DMS53 treated with DMSO at 0.1 percent for 48 hours (cell line): ENCODE measurements around the gene RSRP1.
"Not testable (repeated sequence)": the region's sequence is repeated elsewhere in the genome, so short reads cannot be mapped to it uniquely, and the experiment has no call there.

Source experiments
- DNase-seq: peaks from one replicate; lab custom pipeline; 2025; ENCODE audit not compliant: unreplicated experiment; lab: John Stamatoyannopoulos, UW

Gene RSRP1, protein sequence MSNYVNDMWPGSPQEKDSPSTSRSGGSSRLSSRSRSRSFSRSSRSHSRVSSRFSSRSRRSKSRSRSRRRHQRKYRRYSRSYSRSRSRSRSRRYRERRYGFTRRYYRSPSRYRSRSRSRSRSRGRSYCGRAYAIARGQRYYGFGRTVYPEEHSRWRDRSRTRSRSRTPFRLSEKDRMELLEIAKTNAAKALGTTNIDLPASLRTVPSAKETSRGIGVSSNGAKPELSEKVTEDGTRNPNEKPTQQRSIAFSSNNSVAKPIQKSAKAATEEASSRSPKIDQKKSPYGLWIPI

GRCh38 chr1:25247024-25247828, at the start of gene RSRP1:
Gene RSRP1, minus strand, starts transcription at chr1:25247454. Its CDS starts 491 bp downstream, at chr1:25246963.
- DNase-seq, result peak; percentile 97

DNA sequence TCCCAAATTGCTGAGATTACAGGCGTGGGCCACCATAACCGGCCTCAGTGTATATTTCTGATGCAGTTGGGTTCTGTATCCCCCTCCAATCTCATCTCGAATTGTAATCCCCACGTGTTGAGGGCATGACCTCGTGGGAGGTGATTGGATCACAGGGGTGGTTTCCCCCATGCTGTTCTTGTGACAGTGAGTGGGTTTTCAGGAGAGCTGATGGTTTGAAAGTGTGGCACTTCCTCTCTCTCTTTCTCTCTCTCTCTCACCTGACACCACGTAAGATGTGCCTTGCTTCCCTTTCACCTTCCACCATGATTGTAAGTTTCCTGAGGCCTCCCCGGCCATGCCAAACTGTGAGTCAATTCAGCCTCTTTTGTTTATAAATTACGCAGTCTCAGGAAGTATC, 49.2 kb upstream of the RSRP1 start:
- DNase-seq, result not testable (repeated sequence)

GRCh38 chr1:25294889-25295826, 47.9 kb upstream of the RSRP1 start:
- DNase-seq, result not testable (repeated sequence)

DNA sequence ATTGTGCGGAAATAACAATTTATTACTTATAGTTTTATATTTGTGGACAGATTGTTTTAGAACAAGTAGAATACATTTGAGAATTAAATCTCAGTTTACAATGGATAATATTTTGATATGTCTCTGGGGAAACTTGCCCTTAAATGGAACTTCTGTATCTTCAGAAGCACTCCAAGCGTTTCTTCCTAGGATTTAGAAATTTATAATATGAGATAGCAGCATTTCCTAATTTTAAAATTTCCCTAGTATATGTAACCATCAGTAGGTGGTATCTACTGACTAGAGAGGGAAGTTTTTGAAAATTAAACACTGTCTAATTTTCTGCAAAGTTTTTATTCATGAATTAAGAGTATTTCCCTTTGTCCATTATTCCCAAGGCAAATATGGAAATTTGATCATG, 46.2 kb upstream of the RSRP1 start:
- not testable (repeated sequence) for DNase-seq

- not testable (repeated sequence) for DNase-seq
Observed at GRCh38 chr1:25290043-25290442, 42.8 kb upstream of the RSRP1 start.

DNA sequence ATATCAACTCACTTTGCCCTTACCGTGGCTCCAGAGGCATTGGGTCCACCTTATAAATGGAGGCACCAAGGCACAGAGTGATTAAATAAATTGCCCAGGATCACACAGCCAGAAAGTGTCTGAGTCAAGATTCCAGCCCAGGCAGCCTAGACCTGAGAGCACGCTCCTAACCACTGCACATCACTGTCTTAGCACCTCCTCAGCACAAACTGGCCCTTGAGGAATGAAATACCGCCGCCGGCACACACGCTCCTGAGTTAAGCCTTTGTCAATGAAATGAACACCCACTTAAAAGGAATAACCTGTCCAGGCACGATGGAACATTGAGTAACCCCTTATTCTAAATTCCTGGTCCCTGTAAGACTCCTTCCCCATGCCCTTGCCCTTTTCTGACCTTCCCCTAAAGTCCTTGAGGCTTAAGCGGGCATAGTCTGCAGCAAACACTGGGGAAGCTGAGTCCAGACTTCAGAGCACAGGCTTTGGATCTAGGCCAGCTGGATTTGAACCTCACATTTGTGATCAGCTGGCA, 41.4 kb upstream of the RSRP1 start:
- DNase-seq, result not testable (repeated sequence)

GRCh38 chr1:25287164-25287563, 39.9 kb upstream of the RSRP1 start:
- not testable (repeated sequence) for DNase-seq

GRCh38 chr1:25285862-25286261, 38.6 kb upstream of the RSRP1 start:
- not testable (repeated sequence) for DNase-seq

- DNase-seq, result not testable (repeated sequence)
Observed at GRCh38 chr1:25279693-25280111, 32.4 kb upstream of the RSRP1 start.

DNA sequence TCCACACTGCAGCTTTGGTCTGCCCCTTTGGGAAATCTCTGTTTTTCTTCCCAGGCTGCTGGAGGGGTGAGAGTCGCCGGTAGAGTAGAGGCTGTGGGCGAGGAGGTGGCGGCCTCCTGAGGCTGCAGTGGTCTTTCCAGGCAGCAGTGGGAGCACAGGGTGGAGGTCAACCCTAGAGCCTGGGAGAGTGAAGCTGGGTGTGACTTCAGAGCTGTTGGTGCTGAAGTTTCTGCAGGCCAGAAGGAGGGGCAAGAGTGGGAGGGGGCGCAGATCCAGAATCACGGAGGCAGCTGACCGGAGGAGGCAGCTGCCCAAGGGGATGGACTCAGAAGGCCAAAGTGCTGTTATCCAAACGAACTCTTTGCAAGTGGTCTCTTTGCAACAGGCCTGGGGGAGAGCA, 31.5 kb upstream of the RSRP1 start:
- DNase-seq, result not testable (repeated sequence)

- not testable (repeated sequence) for DNase-seq
Observed at GRCh38 chr1:25278358-25278757, 31.1 kb upstream of the RSRP1 start.

- not testable (repeated sequence) for DNase-seq
Observed at GRCh38 chr1:25277295-25277694, 30.0 kb upstream of the RSRP1 start.

DNA sequence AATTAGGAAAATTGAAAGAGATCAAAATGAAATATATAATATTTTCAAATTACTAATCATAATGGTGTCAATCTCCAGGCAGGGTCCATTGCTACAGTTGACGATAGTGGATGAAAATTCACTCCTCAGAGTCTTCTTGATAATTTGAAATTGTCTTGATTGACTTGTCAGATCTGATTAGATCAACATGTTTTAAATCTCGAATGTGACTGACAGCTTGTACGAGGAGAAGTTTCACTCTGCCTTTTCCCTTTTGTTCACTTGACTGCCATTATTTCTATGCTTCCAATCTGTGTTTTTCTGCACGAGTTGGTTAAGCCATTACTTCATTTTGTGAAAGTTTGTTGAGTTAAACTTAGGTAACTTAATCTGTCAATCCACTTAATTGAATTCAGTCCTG, 28.4 kb upstream of the RSRP1 start:
- DNase-seq, result not testable (repeated sequence)

DNA sequence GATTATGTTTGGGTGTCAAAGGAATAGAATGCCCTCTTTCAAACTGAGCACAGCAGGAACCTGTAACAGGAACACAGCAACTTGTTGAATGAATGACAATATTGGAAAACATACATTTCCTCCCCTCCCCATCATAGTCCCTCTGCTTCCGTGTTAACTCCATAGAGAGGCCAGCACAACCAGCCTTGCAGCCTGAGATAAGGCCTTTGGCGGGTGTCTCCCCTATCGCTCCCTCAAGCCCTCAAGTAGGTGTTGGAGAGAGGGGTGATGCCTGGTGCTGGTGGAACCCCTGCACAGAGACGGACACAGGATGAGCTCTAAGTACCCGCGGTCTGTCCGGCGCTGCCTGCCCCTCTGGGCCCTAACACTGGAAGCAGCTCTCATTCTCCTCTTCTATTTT, 25.0 kb upstream of the RSRP1 start, which contains the start of gene RHD:
Gene RHD, plus strand, starts transcription at position 272 of the 400 bp plus-strand sequence. Its CDS starts 39 bp downstream, at position 311.
- not testable (repeated sequence) for DNase-seq

DNA sequence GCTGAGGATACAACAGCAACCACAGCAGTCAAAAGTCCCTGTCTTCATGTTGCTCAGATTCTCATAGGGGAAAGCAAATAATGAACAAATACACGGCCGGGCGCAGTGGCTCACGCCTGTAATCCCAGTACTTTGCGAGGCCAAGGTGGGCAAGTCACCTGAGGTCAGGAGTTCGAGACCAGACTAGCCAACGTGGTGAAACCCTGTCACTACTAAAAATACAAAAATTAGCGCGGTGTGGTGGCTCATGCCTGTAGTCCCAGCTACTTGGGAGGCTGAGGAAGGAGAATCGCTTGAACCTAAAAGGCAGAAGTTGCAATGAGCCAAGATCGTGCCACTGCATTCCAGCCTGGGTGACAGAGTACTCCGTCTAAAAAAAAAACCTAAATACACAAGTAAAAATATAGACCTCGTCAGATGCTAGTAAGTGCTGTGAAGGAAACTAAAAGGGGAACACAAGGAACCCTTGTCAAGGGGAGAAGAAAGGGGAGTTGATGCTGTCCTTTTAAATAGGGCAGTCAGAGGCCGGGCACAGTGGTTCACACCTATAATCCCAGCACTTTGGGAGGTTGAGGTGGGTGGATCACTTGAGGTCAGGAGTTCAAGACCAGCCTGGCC, 21.0 kb upstream of the RSRP1 start:
- DNase-seq, result not testable (repeated sequence)

GRCh38 chr1:25267288-25268142, 20.3 kb upstream of the RSRP1 start:
- DNase-seq, result not testable (repeated sequence)

DNA sequence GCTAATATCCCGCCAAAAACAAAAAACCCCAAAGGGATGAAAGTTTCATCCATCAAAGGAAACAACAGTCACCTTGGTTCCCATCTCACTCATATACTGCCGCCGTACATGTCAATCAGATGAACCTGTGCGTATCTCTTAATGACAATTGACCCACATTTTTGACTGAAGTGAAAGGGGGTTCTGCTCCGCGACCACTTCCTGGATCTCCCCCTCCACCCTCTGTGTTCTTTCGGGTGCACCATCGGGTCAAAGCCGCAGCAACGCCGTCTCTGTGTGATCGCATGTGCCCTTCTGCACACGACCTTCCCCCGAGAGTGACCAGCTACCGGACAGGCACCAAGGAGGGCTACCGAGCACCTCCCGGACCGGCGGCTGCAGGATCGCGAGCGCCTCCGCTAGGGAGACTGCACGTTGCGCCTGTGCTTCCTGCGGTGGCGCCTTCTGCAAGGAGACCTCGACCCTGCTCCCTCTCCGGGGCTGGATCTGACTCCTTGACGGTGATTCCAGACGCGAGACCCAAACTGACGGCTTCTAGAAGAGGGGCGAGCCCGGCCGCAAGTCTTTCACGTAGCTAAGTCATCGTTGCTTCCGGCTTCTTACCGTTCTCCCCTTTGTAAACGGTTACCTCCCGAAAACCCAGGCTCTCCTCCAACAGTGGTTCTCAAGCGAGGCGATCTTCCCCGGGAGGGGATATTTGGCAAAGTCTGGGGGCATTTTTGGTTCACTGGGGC, 19.5 kb upstream of the RSRP1 start:
- DNase-seq, result not testable (repeated sequence)

GRCh38 chr1:25260336-25260735, 13.1 kb upstream of the RSRP1 start:
- not testable (repeated sequence) for DNase-seq
